K562 (cell line): ENCODE data around the gene PTOV1.

ENCODE experiments used
- CREBBP ChIP-seq: IDR thresholded peaks from one replicate; pipeline ENCODE4 v1.6.1; 2012; ENCODE audit warnings: low read depth, mild to moderate bottlenecking, control low read depth, inconsistent platforms, low read length
- SP1 ChIP-seq: sonication (generic); formaldehyde crosslinking; IDR thresholded peaks from 2 replicates; pipeline ENCODE4 v1.8.1; 2022; ENCODE audit warnings: mild to moderate bottlenecking, missing genetic modification reagents
- TAF1 ChIP-seq: IDR thresholded peaks from 2 replicates; pipeline ENCODE4 v1.6.1; 2011; ENCODE audit warnings: mild to moderate bottlenecking, low read length, moderate library complexity; ENCODE audit not compliant: insufficient read depth, control insufficient read depth, severe bottlenecking; ENCODE audit errors: extremely low read depth
- ZNF263 ChIP-seq: sonication (generic); formaldehyde crosslinking; IDR thresholded peaks from 2 replicates; pipeline ENCODE4 v1.8.0; 2022; ENCODE audit warnings: mild to moderate bottlenecking, missing genetic modification reagents, borderline replicate concordance
- TF ChIP-seq, protein P1 (sequence below), 3 experiments: IDR thresholded peaks in 2 of 3; conservative IDR thresholded peaks in 1 of 3; 2 replicates each; pipeline ENCODE4 v1.5.1; 2011 to 2012; ENCODE audit warnings: low read length in 3 of 3, mild to moderate bottlenecking in 3 of 3, control low read depth in 2 of 3, improper control_type of control experiment in 1 of 3, inconsistent platforms in 1 of 3, low read depth in 1 of 3, mixed read lengths in 1 of 3, moderate library complexity in 1 of 3; ENCODE audit not compliant: insufficient read depth in 2 of 3

DNA sequence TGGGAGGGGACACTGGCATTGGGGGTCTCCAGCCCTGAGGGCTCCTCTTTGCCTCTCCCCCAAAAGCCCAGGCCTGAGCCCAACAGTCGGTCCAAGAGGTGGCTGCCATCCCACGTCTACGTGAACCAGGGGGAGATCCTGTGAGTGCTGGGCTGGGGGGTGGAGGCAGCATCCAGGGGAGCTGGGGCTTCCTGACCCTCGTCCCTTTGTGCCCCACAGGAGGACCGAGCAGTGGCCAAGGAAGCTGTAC is 6.8 kb downstream of the PTOV1 start:
- TF ChIP-seq CREBBP (no peak), TAF1 (no peak), ZNF263 (no peak), SP1 (CRISPR knock-in tag) (no peak)
- TF ChIP-seq, protein P1, sequence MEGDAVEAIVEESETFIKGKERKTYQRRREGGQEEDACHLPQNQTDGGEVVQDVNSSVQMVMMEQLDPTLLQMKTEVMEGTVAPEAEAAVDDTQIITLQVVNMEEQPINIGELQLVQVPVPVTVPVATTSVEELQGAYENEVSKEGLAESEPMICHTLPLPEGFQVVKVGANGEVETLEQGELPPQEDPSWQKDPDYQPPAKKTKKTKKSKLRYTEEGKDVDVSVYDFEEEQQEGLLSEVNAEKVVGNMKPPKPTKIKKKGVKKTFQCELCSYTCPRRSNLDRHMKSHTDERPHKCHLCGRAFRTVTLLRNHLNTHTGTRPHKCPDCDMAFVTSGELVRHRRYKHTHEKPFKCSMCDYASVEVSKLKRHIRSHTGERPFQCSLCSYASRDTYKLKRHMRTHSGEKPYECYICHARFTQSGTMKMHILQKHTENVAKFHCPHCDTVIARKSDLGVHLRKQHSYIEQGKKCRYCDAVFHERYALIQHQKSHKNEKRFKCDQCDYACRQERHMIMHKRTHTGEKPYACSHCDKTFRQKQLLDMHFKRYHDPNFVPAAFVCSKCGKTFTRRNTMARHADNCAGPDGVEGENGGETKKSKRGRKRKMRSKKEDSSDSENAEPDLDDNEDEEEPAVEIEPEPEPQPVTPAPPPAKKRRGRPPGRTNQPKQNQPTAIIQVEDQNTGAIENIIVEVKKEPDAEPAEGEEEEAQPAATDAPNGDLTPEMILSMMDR (IDR thresholded peaks at IDR 0.05 in 2 of 3, conservative IDR thresholded peaks at IDR 0.05 in 1 of 3; ENCODE audit: insufficient read depth in 2 of 3, low read depth in 1 of 3, low read length in 3 of 3), result no peak
